GM18508 (cell line): ENCODE data around the gene TNFSF9.
"Not testable (repeated sequence)": the region's sequence is repeated elsewhere in the genome, so short reads cannot be mapped to it uniquely, and the experiment has no call there.

Experiments used
- ATAC-seq: cut with Tn5 transposase; IDR thresholded peaks from one replicate; pipeline ENCODE4 v1.9.1; 2021; ENCODE audit warnings: moderate number of reproducible peaks; ENCODE audit not compliant: insufficient read depth, unreplicated experiment

The TNFSF9 gene

DNA sequence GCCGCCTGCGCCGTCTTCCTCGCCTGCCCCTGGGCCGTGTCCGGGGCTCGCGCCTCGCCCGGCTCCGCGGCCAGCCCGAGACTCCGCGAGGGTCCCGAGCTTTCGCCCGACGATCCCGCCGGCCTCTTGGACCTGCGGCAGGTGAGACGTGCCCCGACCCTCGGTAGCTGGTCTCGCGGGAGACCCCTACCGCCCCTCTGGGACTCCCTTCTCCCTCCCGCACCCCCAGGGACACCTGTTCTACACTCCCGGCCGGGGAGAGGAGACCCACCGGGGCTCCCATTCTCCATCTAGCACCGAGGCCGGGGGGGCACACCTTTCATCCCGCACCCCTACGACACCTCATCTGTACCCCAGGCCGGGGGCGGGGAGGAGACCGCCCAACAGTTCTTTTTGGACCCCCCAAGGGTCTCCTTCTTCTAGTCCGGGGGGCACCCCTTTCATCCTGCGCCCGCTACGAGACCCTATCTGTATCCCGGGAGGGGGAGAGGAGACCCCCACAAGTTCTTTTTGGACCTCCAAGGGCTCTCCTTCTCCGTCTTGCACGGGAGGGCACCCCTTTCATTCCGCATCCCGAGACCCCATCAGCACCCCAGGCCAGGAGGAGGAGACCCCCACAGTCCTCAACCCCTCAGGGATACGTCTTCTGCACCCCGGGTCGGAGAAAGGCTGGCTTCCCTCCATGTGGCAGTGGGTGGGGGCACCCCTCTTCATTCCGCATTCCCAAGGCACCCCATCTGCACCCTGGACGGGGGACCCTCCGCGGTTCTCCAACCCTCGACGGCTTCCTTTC, 533 bp downstream of the TNFSF9 start:
- no peak for ATAC-seq

DNA sequence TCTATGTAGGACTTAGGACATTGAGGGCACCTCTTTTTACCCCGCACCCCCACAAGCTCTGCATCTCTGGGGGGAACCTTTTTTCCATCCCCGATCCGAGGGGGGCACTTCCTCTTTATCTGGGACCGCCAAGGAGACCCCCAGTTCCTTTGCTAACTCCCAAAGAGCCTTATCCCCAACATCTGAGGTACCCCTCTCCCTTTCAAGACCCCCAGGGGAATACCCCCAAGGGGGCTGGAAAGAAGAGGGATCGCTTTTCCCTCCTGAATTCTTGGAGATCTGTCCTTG, 1.1 kb downstream of the TNFSF9 start:
- no peak for ATAC-seq

DNA sequence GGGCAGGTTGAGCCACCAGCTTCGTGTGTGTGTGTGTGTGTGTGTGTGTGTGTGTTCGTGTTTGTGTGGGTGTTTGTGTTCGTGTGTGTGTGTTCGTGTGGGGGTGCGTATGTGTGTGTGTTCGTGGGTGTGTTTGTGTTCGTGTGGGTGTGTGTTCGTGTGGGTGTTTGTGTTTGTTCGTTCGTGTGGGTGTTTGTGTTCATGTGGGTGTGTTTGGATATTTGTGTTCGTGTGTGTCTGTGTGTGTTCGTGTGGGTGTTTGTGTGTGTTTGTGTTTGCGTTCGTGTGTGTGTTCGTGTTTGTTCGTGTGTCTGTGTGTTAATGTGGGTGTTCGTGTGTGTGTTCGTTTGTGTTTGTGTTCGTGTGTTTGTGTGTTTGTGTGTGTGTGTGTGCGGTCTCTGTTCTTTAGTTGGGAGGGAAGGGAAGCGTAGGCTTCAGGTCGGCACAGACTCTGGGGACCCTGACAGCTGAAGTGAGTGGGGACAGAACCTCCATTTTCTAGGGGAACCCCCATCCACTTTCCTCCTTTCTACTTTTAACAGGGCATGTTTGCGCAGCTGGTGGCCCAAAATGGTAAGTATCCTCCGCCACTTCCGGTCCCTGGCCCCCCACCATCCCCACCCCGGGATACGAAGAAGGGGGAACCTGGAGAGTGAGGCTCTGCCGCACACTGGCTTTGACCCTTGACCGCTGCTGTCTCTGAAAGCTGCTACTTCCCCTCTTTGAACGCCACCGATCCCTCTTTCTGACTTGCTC, 1.6 kb downstream of the TNFSF9 start:
- no peak for ATAC-seq

DNA sequence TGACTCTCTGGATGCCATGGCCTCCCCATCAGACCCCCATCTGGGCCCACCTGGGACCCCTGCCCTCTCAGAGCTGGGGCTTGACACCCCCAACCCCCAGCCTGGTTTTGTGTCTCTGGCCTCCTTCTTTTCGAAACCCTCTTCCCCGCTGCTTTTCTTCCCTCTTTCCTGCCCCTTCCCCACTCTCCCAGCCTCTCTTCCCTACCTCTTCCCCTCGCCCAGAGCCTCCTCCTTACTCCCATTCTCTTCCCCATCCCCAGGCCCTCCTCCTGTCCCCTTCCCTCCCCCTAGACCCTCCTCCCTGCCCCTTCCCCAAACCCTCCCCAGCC, 2.1 kb downstream of the TNFSF9 start:
- ATAC-seq: no peak

DNA sequence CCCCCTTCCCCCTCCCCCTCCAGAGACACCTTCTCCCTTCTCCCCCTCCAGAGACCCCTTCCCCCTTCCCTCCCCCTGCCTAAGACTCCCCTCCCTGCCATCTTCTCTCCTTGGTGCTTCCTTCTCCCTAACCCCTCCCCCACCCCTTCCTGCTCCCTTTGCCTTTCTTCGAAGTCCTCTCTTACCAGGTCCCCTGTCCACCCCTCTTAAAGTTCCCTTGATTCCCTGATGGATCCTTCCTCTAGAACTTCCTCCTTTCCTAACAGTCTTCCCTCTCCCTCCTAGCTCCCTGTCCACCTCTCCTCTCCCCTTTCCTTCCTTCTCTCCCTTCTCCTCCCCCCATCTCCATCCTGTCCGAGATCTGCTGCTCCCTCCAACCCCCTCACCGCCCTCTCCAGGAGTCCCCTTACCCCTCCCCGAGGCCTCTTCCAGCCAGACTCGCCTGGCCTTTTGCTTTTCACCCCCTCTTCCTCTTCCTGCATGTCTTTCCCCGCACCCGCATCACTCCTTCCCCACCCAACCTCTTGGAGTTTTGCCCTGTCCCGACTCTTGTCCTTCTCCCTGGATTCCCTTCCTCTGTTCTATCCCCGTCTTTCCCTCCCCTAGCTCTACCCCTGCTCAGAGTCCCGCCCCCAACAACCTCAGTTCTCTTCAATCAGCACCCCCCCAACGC, 3.1 kb downstream of the TNFSF9 start:
- no peak for ATAC-seq

DNA sequence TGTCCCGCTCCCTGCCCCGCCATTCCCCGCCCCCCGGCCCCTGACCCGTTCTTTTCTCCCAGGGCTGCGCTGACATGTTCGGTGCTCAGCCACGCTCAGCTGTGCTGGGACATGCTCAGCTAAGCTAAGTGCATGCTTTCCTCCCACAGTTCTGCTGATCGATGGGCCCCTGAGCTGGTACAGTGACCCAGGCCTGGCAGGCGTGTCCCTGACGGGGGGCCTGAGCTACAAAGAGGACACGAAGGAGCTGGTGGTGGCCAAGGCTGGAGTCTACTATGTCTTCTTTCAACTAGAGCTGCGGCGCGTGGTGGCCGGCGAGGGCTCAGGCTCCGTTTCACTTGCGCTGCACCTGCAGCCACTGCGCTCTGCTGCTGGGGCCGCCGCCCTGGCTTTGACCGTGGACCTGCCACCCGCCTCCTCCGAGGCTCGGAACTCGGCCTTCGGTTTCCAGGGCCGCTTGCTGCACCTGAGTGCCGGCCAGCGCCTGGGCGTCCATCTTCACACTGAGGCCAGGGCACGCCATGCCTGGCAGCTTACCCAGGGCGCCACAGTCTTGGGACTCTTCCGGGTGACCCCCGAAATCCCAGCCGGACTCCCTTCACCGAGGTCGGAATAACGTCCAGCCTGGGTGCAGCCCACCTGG, 3.7 kb downstream of the TNFSF9 start:
- no peak for ATAC-seq

DNA sequence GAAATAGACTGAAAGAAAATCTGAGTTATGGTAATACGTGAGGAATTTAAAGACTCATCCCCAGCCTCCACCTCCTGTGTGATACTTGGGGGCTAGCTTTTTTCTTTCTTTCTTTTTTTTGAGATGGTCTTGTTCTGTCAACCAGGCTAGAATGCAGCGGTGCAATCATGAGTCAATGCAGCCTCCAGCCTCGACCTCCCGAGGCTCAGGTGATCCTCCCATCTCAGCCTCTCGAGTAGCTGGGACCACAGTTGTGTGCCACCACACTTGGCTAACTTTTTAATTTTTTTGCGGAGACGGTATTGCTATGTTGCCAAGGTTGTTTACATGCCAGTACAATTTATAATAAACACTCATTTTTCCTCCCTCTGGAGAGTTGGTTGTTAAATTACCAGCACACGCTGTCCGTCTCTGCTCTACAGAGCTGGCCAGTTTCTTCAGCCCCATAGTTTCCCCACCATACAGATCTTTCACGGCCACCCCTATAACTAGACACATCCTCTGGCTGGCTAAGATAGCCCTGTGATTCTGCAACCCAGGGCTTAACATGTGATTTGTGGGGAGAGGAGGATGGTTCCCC, 4.8 kb downstream of the TNFSF9 start:
- no peak for ATAC-seq

DNA sequence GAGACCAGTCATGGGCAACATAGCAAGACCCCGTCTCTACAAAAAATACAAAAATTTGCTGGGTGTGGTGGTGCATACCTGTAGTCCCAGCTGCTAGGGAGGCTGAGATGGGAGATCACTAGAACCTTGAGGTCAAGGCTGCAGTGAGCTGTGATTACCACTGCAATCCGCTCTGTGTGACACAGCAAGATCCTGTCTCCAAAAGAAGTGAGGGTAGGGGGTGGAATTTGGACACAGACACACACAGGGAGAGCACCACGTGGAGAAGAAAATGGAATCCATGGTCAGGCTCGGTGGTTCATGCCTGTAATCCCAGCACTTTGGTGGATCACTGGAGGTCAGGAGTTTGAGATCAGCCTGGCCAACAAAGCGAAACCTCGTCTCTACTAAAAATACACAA, 8.7 kb downstream of the TNFSF9 start:
- no peak for ATAC-seq

DNA sequence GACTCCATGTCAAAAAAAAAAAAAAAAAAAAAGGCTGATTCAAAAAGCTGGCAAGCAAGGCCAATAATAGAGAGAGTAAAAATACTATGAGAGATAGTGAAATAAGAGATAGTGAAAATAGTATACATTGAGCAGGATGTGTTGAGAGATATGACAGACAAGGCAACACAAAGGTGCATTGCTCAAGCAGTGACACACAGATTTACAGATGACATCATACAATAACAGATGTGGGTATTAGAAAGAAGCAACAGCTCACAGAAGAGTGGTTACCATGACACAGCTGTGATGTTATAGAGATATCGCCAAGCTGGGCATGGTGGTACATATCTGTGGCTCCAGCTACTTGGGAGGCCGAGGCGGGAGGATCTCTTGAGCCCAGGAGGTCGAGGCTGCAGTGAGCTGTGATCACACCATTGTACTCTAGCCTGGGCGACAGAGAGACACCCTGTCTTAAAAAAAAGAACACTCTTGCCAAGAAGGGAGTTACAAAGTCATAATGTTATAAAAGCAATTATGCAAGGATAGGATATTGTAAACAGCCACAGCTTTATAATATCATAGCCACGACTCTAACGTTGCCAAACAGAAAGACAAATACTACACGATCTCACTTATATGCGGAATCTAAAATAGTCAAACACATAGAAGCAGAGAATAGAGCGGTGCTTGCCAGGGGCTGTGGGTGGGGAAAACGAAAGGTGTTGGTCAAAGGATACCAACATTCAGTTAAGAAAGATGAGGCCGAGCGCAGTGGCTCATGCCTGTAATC, 10.3 kb downstream of the TNFSF9 start:
- ATAC-seq: no peak

DNA sequence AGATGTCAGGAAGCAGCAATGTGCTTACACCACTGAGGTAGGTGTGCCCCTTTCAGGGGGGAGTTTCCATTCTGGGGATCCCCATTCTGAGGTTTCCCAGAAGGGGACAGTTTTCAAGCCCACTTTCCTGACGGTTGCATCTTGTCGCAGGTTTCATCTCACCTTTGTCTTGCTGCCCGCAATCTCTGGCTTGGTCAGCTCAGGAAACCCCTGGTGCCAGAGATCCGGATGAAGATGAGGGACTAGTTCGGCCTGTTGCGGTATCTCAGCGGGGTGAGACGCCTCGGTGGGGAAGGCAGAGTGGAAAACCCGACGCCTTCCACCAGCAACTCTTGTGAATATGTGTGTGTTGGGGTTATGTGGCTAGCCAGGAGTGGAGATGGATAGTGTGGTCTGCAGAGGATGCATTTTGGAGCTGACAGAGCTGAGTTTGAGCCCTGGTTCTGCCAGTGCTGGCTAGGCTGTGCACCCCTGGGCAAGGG, 13.1 kb downstream of the TNFSF9 start:
- ATAC-seq: no peak

DNA sequence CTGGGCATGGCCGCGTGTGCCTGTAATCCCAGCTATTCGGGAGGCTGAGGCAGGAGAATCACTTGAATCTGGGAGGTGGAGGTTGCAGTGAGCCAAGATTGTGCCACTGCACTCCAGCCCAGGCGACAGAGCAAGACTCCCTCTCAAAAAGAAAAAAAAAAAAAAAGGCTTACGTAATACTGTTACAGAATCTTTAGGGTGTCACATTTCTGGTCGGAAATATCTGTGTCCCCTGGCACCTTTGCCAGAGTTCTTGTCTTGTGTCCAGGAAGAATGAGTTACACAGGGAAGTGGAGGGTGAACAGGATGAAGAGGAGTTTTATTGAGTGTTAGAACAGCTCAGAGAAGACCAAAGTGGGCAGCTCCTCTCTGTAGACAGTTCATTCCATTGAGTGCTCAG, 19.9 kb downstream of the TNFSF9 start:
- ATAC-seq: not testable (repeated sequence)

DNA sequence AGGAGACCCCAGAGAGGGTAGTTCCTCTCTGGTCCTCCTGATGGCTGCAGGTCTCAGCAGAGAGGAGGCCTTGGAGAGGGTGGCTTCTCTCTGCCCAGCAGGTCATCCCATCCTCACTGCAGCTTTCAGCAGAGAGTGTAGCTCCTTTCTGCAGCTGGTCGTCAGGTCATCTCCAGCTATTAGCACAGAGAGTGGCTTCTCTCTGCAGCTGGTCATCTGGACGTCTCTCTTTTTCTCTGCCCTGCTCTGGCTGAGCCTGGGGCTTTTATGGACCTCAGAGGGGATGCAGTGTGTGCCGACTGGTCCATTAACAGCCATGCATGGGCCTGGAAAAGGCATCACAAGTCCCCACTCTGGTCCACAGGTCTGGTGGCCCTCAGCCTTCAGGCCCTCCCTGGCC, 20.3 kb downstream of the TNFSF9 start:
- ATAC-seq: no peak

DNA sequence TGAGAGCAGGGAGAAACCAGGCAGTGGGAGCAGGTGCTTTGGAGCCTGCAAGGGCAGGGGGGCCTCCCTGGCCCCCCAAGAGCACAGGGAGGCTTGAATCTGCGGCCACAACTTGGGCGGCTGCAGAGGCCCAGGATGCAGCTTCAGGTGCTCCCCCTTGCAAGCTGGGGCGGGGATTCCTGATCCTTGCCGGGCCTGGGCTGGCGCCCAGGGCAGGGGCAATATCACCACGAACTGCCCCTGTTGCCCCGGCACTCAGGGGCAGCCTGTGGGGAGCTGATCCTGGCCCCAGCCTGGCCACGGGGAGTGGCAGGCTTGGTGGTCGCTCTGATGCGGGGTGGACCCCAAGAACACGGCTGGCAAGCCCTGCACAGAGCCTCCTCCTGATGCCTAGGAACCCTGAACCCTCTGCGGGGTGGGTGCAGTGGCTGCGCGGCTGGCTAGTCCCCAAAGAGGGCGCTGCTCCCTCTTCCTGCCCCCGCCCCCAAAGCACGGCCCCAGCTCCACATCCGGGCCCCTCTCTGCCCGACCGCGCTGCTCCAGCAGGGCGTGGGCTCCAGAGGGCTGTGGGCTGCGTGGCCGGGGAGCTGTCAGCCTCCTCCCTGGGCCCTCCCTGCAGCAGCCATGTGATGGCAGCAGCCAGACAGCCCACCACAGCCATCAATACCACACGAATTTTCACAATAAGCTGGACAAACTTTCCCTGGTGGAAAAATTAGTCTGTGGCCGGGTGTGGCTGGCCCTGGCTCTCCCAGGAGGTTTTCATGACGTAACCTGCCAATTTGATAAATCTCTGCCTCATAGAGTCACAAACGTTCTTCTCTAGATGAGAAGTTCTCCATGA, 21.0 kb downstream of the TNFSF9 start:
- no peak for ATAC-seq

DNA sequence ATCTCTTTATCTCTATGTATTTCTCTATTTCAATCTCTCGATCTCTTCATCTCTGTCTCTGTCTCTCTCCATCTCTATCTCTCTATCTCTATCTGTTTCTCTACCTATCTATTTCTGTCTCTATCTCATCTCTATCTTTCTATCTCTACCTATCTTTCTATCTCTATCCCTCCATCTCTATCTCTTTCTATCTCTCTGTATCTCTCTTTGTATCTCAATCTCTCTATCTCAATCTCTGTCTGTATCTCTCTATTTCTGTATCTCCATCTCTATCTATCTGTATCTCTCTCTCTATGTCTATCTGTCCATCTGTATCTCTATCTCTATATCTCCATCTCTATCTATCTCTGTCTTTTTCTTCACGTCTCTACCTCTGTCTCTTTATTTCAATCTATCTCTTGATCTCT, 25.2 kb downstream of the TNFSF9 start:
- ATAC-seq: no peak

DNA sequence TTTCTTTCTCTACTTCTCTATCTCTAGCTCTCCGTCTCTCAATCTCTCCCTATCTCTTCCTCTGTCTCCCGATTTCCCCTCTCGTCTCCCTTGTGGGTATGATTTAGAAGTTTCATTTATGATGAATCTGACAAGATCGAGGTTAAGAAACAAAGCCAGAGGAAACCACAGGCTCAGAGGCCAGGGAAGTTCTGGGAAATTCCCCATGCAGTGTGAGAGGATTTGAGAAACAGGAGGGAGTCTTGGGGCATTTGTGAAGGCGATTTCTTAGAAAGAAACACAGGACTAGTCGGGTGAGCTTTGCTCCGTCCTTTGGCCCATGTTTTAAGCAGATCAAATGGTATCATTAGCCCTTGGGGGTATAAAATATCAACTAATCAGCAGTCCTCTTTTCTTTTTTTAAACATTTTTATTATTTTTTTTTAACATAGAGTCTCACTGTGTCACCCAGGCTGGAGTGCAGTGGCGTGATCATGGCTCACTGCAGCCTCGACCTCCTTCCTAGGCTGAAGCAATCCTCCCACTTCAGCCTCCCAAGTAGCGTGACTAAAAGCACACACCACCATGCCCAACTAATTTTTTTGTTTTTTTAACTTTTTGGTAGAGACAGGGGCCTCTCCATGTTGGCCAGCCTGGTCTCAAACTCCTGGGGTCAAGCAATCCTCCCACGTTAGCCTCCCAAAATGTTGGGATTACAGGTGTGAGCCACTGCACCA, 25.8 kb downstream of the TNFSF9 start:
- no peak for ATAC-seq

DNA sequence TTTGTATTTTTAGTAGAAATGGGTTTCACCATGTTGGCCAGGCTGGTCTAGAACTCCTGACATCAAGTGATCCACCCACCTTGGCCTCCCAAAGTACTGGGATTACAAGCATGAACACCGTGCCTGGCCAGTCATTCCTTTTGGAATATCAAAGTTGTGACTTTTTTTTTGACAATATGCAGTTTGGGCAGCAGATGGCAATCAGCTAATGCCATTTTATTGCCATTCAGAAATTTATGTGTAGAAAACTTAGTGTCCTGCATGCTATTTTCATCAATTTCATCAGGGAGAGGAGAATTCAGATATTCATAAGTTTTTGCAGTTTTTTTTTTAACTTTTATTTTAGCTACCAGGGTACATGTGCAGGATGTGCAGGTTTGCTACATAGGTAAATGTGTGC, 31.6 kb downstream of the TNFSF9 start:
- not testable (repeated sequence) for ATAC-seq

DNA sequence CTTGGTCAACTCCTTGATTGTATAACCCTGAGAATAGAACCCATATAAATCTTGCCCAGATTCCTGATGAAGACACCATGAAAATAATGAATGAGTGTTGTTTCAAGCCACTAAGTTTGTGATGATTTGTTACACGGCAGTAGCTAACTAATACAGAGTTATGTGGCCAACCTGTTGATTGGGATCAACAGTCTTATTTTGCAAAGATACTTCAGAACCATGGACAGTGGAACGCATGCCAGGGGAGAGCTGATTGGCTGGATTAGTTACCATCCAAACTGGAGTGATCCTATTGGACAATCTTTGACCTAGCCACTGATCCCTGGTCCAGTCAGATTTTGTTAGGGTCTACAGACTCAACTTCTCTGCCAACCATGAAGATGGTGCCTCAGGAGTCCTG, 33.6 kb downstream of the TNFSF9 start:
- ATAC-seq: no peak

DNA sequence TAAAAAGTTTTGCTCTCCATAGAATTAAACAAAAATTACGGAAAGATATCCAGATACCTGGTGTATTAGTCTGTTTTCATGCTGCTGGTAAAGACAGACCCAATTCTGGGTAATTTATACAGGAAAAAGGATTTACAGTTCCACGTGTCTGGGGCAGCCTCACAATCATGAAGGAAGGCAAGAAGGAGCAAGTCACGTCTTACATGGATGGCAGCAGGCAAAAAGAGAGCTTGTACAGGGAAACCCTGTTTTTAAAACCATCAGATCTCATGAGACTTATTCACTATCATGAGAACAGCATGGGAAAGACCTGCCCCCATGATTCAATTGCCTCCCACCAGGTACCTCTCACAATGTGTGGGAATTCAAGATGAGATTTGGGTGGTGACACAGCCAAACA, 35.9 kb downstream of the TNFSF9 start:
- ATAC-seq: not testable (repeated sequence)
